GM12878 (cell line): ENCODE data around the gene TMEM72. TPM values are rescaled to one million over a fixed set of nuclear protein-coding genes. Genes with fewer than 3 reads are reported as not detected.
A peak's percentile ranks its signal among the peaks of the same experiment; 100 is the strongest.

Experiments used
- ATAC-seq: fragments of 200-7000 bp; cut with Tn5 transposase; 3 replicates; pipeline ENCODE4 v1.9.1; 2020; ENCODE audit warnings: mild to moderate bottlenecking, moderate library complexity
- BruUV-seq: library from RNA; stranded (reverse); fragments of 400-500 nt; replicated peaks from 2 replicates; lab custom pipeline; 2021; lab: Mats Ljungman, UMichigan
- CTCF ChIA-PET: fragments of 300-600 bp; sonication (Branson Sonifier 250); formaldehyde crosslinking; extraction: SDS; loops from one replicate; lab custom pipeline; 2021; ENCODE audit warnings: inconsistent platforms; lab: Yijun Ruan, JAX
- POLR2A ChIA-PET: fragments of 350-600 bp; formaldehyde crosslinking; extraction: SDS; loops from one replicate; lab custom pipeline; 2021; ENCODE audit warnings: inconsistent platforms; lab: Charles Lee
- RAD21 ChIA-PET: fragments of 300-600 bp; sonication (Branson Sonifier 250); formaldehyde crosslinking; loops from one replicate; lab custom pipeline; 2023; ENCODE audit warnings: antibody characterized with exemption; ENCODE audit not compliant: unreplicated experiment; lab: Charles Lee
- SMC1A ChIA-PET: fragments of 300-600 bp; sonication (Branson Sonifier 250); formaldehyde crosslinking; loops from one replicate; lab custom pipeline; 2023; ENCODE audit not compliant: unreplicated experiment, uncharacterized antibody; lab: Charles Lee
- DNase-seq: peaks from one replicate; pipeline ENCODE4 v3.0.0-alpha.2; 2011; ENCODE audit warnings: low read depth, low spot score
- FAIRE-seq: peaks from 3 replicates; lab custom pipeline; 2011; peaks lifted over from hg19 to GRCh38; lab: Jason Lieb, UNC
- H2AFZ ChIP-seq: 2 replicates; pipeline ENCODE4 v1.6.0; 2011; ENCODE audit warnings: low read depth, low read length, control low read depth; ENCODE audit not compliant: control insufficient read depth
- H3K27ac ChIP-seq: 2 replicates; pipeline ENCODE4 v1.5.1; 2011; ENCODE audit warnings: control low read depth; ENCODE audit not compliant: control insufficient read depth, insufficient read depth
- H3K27me3 ChIP-seq, 2 experiments: replicated peaks in 1 of 2; 2 replicates each; pipeline versions ENCODE4 v1.6.0 to v1.6.1; 2011; ENCODE audit warnings: low read length in 1 of 2; ENCODE audit not compliant: control insufficient read depth in 2 of 2, insufficient read depth in 2 of 2
- H3K36me3 ChIP-seq, 2 experiments: 2 replicates each; pipeline ENCODE4 v1.5.1; 2011; ENCODE audit warnings: low read length in 1 of 2; ENCODE audit not compliant: control insufficient read depth in 2 of 2, insufficient read depth in 2 of 2
- H3K4me1 ChIP-seq: 2 replicates; pipeline ENCODE4 v1.6.1; 2011; ENCODE audit warnings: mild to moderate bottlenecking, low read length, moderate library complexity, mixed read lengths; ENCODE audit not compliant: control insufficient read depth, insufficient read depth
- H3K4me2 ChIP-seq: 2 replicates; pipeline ENCODE4 v1.6.0; 2011; ENCODE audit warnings: control low read depth; ENCODE audit not compliant: control insufficient read depth, insufficient read depth
- H3K4me3 ChIP-seq: fragments of 200-600 bp; sonication (generic); 2 replicates; pipeline ENCODE4 v1.5.1; 2016
- H3K79me2 ChIP-seq: 2 replicates; pipeline ENCODE4 v1.6.0; 2011; ENCODE audit warnings: low read length; ENCODE audit not compliant: control insufficient read depth, insufficient read depth
- H3K9ac ChIP-seq: 2 replicates; pipeline ENCODE4 v1.8.0; 2011; ENCODE audit warnings: low read length, control low read depth, mixed read lengths; ENCODE audit not compliant: control insufficient read depth, insufficient read depth
- H3K9me3 ChIP-seq: replicated peaks from 3 replicates; pipeline ENCODE4 v1.5.1; 2011; ENCODE audit warnings: mild to moderate bottlenecking, low read length; ENCODE audit not compliant: control insufficient read depth, insufficient read depth
- H4K20me1 ChIP-seq: 2 replicates; pipeline ENCODE4 v1.6.0; 2011; ENCODE audit not compliant: control insufficient read depth, insufficient read depth
- ASH2L ChIP-seq: fragments of 300-600, 200-600 bp; sonication (generic); IDR thresholded peaks from 2 replicates; pipeline ENCODE4 v1.6.1; 2017; ENCODE audit warnings: low read depth, mild to moderate bottlenecking, borderline replicate concordance
- BMI1 ChIP-seq: fragments of 450-650 bp; IDR thresholded peaks from 2 replicates; pipeline ENCODE4 v1.6.1; 2016; ENCODE audit warnings: mild to moderate bottlenecking, moderate library complexity, borderline replicate concordance
- CHD1 ChIP-seq: IDR thresholded peaks from 2 replicates; pipeline ENCODE4 v1.6.1; 2012; ENCODE audit warnings: low read depth, low read length, improper control_type of control experiment
- CTCF ChIP-seq, 3 experiments: IDR thresholded peaks in 2 of 3; conservative IDR thresholded peaks in 1 of 3; 2 replicates each; pipeline ENCODE4 v1.5.1; 2011; ENCODE audit warnings: low read depth in 3 of 3, low read length in 3 of 3, mild to moderate bottlenecking in 3 of 3, control low read depth in 2 of 3, moderate library complexity in 2 of 3, inconsistent platforms in 1 of 3, mixed read lengths in 1 of 3; ENCODE audit not compliant: control insufficient read depth in 2 of 3, insufficient read depth in 1 of 3; ENCODE audit errors: extremely low read depth in 1 of 3
- IKZF1 ChIP-seq: fragments of 450-650 bp; conservative IDR thresholded peaks from 2 replicates; pipeline ENCODE4 v1.6.1; 2017; ENCODE audit warnings: antibody characterized with exemption, mild to moderate bottlenecking
- JUNB ChIP-seq: IDR thresholded peaks from 2 replicates; pipeline ENCODE4 v1.6.1; 2016; ENCODE audit warnings: antibody characterized with exemption, mild to moderate bottlenecking
- PKNOX1 ChIP-seq: fragments of 450-650 bp; IDR thresholded peaks from 2 replicates; pipeline ENCODE4 v1.6.1; 2016; ENCODE audit warnings: mild to moderate bottlenecking
- REST ChIP-seq: IDR thresholded peaks from 2 replicates; pipeline ENCODE4 v1.6.1; 2012; ENCODE audit warnings: mild to moderate bottlenecking, low read depth, low read length
- SRF ChIP-seq, 2 experiments: IDR thresholded peaks; 2 replicates each; pipeline ENCODE4 v1.6.1; 2011; ENCODE audit warnings: low read depth in 2 of 2, low read length in 2 of 2, mild to moderate bottlenecking in 1 of 2, moderate library complexity in 1 of 2
- TARDBP ChIP-seq: IDR thresholded peaks from 2 replicates; pipeline ENCODE4 v1.6.1; 2016; ENCODE audit warnings: borderline replicate concordance
- TCF3 ChIP-seq: IDR thresholded peaks from 2 replicates; pipeline ENCODE4 v1.6.1; 2012; ENCODE audit warnings: low read depth, mild to moderate bottlenecking, low read length, borderline replicate concordance; ENCODE audit not compliant: insufficient read depth
- YY1 ChIP-seq: IDR thresholded peaks from 2 replicates; pipeline ENCODE4 v1.6.1; 2011; ENCODE audit warnings: low read depth, mild to moderate bottlenecking, low read length
- WGBS: methylation state at CpG from one replicate; pipeline ENCODE4 v1.1.6; 2016; ENCODE audit warnings: low lambda C conversion rate; ENCODE audit not compliant: insufficient replicate concordance, insufficient coverage; ENCODE audit errors: missing lambda C conversion rate; 5-methylcytosine and 5-hydroxymethylcytosine counted together
- in situ Hi-C: fragments of 300-500 bp; cut with MboI; formaldehyde crosslinking; loops from 9 replicates; pipeline ENCODE4 v1.14.3; 2018; ENCODE audit warnings: mixed read lengths
- intact Hi-C: fragments of 100-400 bp; cut with micrococcal nuclease; formaldehyde crosslinking; loops from one replicate; pipeline ENCODE4 v1.14.2; 2022; ENCODE audit not compliant: unreplicated experiment
- polyA plus RNA-seq, 11 experiments: library from polyadenylated mRNA; depleted of rRNA in 4 of 11; unstranded in 6 of 11; stranded (reverse) in 5 of 11; fragments of >200 nt; fragmentation: Nextera tagmentation in 4 of 11; fragmentation: Illumina TruSeq in 1 of 11; extraction: Ambion mirVana in 4 of 11; extraction: Trizol in 1 of 11; gene quantifications; 1 replicate in 1 of 11; 2 replicates in 10 of 11; pipeline versions ENCODE4 v1.2.1 to v1.2.3, GENCODE V29; 2011 to 2016; ENCODE audit warnings: inconsistent platforms in 2 of 11, missing spikeins in 2 of 11, low read depth in 1 of 11
- total RNA-seq, 4 experiments: library from RNA; depleted of rRNA in 3 of 4; stranded (reverse); fragments of >200 nt in 3 of 4; fragmentation: Illumina TruSeq in 1 of 4; extraction: Trizol in 1 of 4; gene quantifications; 2 replicates each; pipeline versions ENCODE4 v1.2.1 to v1.2.3, GENCODE V29; 2013 to 2021
- TF ChIP-seq, protein P1 (sequence below): fragments of 450-650 bp; conservative IDR thresholded peaks from 2 replicates; pipeline ENCODE4 v1.6.1; 2017; ENCODE audit warnings: mild to moderate bottlenecking, moderate library complexity

Gene TMEM72
- total and polyA plus RNA-seq, 10 of the 15 experiments (the other 5 are each of a cell fraction or from before 2014, with no cell fraction given): 0.12 TPM; not detected in 9

GRCh38 chr10:44972874-44973306, 61.8 kb downstream of the TMEM72 start:
- POLR2A ChIA-PET: interaction anchor here (1.2 to 2.1 kb wide), 8 partner anchors 9 to 44 kb away, joined by 3 to 17 read pairs (median 6); no protein-coding TSS in a partner anchor

More at GRCh38 chr10:44972874-44973306, 61.8 kb downstream of the TMEM72 start:
- H3K9me3 ChIP-seq: no peaks in the 10 kb centered on the region
- TF ChIP-seq, protein P1, sequence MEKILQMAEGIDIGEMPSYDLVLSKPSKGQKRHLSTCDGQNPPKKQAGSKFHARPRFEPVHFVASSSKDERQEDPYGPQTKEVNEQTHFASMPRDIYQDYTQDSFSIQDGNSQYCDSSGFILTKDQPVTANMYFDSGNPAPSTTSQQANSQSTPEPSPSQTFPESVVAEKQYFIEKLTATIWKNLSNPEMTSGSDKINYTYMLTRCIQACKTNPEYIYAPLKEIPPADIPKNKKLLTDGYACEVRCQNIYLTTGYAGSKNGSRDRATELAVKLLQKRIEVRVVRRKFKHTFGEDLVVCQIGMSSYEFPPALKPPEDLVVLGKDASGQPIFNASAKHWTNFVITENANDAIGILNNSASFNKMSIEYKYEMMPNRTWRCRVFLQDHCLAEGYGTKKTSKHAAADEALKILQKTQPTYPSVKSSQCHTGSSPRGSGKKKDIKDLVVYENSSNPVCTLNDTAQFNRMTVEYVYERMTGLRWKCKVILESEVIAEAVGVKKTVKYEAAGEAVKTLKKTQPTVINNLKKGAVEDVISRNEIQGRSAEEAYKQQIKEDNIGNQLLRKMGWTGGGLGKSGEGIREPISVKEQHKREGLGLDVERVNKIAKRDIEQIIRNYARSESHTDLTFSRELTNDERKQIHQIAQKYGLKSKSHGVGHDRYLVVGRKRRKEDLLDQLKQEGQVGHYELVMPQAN: no peak
- no peak for TF ChIP-seq JUNB
- no peak for TF ChIP-seq SRF (IDR thresholded peaks at IDR 0.05; ENCODE audit: low read depth in 2 of 2, low read length in 2 of 2)
- TF ChIP-seq TCF3: no peak
- no peak for TF ChIP-seq TARDBP
- no peak for TF ChIP-seq BMI1
- TF ChIP-seq CTCF (IDR thresholded peaks at IDR 0.05 in 2 of 3, conservative IDR thresholded peaks at IDR 0.05 in 1 of 3; ENCODE audit: control insufficient read depth in 2 of 3, extremely low read depth in 1 of 3, insufficient read depth in 1 of 3, low read depth in 3 of 3, low read length in 3 of 3): no peak
- TF ChIP-seq YY1: no peak
- TF ChIP-seq REST: no peak
- TF ChIP-seq CHD1: no peak
- TF ChIP-seq PKNOX1: no peak
- TF ChIP-seq ASH2L: no peak
- TF ChIP-seq IKZF1: no peak
- WGBS: 69% methylated on average over 6 of the region's 6 CpGs
- H3K9ac ChIP-seq: no peak overlapping the region
- H3K4me2 ChIP-seq: peak overlapping the region; percentile 82; the same call in 1 of the 2 replicates
- H3K27me3 ChIP-seq: no peaks in the 10 kb centered on the region
- CTCF ChIA-PET: interaction anchor here (0.9 to 10.1 kb wide), 7 partner anchors 9 to 41 kb away, joined by 3 to 181 read pairs (median 13); partner anchors contain the start of gene RASSF4
- H3K79me2 ChIP-seq: peaks cover 13% of the 10 kb centered on the region
- BruUV-seq: no TSS peak
- no peak overlapping the region for H2AFZ ChIP-seq
- FAIRE-seq (no peak), ATAC-seq (no peak), DNase-seq (no peak)
- SMC1A ChIA-PET: interaction anchor here (0.8 to 2.5 kb wide), 7 partner anchors 9 to 40 kb away, joined by 3 to 36 read pairs (median 17); no protein-coding TSS in a partner anchor
- no peaks in the 10 kb centered on the region for H4K20me1 ChIP-seq
- H3K27ac ChIP-seq: peak overlapping the region; percentile 80
- H3K36me3 ChIP-seq: peaks cover 0 to 8% of the 10 kb centered on the region in 2 experiments; a peak in 2 of 4 replicates
- H3K4me3 ChIP-seq: no peak overlapping the region
- RAD21 ChIA-PET: interaction anchor here (0.8 to 2.7 kb wide), 6 partner anchors 10 to 48 kb away, joined by 4 to 54 read pairs (median 20); no protein-coding TSS in a partner anchor
- in situ Hi-C loops (loop anchor here (25.0 kb wide), 1 partner anchor 1811 kb away; no protein-coding TSS in a partner anchor), intact Hi-C loops (no loop called here)
- peaks cover 49% of the 10 kb centered on the region for H3K4me1 ChIP-seq
